H1 (cell line): ENCODE data around the gene DCDC2. TPM values are rescaled to one million over a fixed set of nuclear protein-coding genes. Genes with fewer than 3 reads are reported as not detected.
"Not testable (repeated sequence)": the region's sequence is repeated elsewhere in the genome, so short reads cannot be mapped to it uniquely, and the experiment has no call there.

Experiments
- CTCF ChIA-PET: fragments of 300-600 bp; sonication (Branson Sonifier 250); formaldehyde crosslinking; loops from one replicate; lab custom pipeline; 2021; ENCODE audit not compliant: partially characterized antibody; lab: Charles Lee
- POLR2A ChIA-PET: fragments of 300-600 bp; sonication (Branson Sonifier 250); formaldehyde crosslinking; loops from one replicate; lab custom pipeline; 2021; ENCODE audit warnings: inconsistent platforms; ENCODE audit not compliant: partially characterized antibody; lab: Charles Lee
- DNase-seq, 2 experiments: peaks; one replicate each; pipeline versions ENCODE4 v3.0.0 to v3.0.0-alpha.2; 2010 to 2022; ENCODE audit warnings: low spot score in 2 of 2, low read depth in 1 of 2, mixed read lengths in 1 of 2
- FAIRE-seq: peaks from 2 replicates; lab custom pipeline; 2011; peaks lifted over from hg19 to GRCh38; lab: Jason Lieb, UNC
- H2AFZ ChIP-seq: 2 replicates; pipeline ENCODE4 v1.8.1; 2012; ENCODE audit warnings: low read length, inconsistent platforms
- H2AK5ac ChIP-seq: 2 replicates; pipeline ENCODE4 v1.6.1; 2013; ENCODE audit warnings: low read depth, low read length
- H2BK120ac ChIP-seq: replicated peaks from 2 replicates; pipeline ENCODE3; 2013; ENCODE audit warnings: low read depth, low read length, inconsistent platforms
- H2BK12ac ChIP-seq: 2 replicates; pipeline ENCODE4 v1.6.1; 2013; ENCODE audit warnings: low read depth, low read length
- H2BK15ac ChIP-seq: 2 replicates; pipeline ENCODE4 v1.6.1; 2013; ENCODE audit warnings: low read length
- H2BK20ac ChIP-seq: 2 replicates; pipeline ENCODE4 v1.6.1; 2013; ENCODE audit warnings: low read length
- H2BK5ac ChIP-seq: 2 replicates; pipeline ENCODE4 v1.6.1; 2013; ENCODE audit warnings: low read depth, low read length
- H3K14ac ChIP-seq: 2 replicates; pipeline ENCODE4 v1.6.1; 2013; ENCODE audit warnings: inconsistent platforms; ENCODE audit not compliant: insufficient read length
- H3K18ac ChIP-seq: 2 replicates; pipeline ENCODE4 v1.6.1; 2013; ENCODE audit warnings: low read length; ENCODE audit errors: extremely low read depth
- H3K23ac ChIP-seq: 2 replicates; pipeline ENCODE4 v1.6.1; 2013; ENCODE audit warnings: inconsistent platforms; ENCODE audit not compliant: insufficient read length
- H3K23me2 ChIP-seq: 2 replicates; pipeline ENCODE4 v1.6.1; 2013; ENCODE audit warnings: low read depth, low read length
- H3K27ac ChIP-seq: 2 replicates; pipeline ENCODE4 v1.6.1; 2011; ENCODE audit warnings: low read depth, low read length, inconsistent platforms
- H3K27me3 ChIP-seq, 4 experiments: replicated peaks in 1 of 4; 1 replicate in 1 of 4; 2 replicates in 3 of 4; pipeline versions ENCODE4 v1.6.1 to v1.8.1; 2011 to 2013; ENCODE audit warnings: low read length in 3 of 4, mild to moderate bottlenecking in 3 of 4, inconsistent platforms in 2 of 4, mixed read lengths in 2 of 4, moderate library complexity in 1 of 4; ENCODE audit not compliant: control insufficient read depth in 3 of 4, insufficient read depth in 3 of 4; ENCODE audit errors: extremely low read depth in 1 of 4
- H3K36me3 ChIP-seq, 4 experiments: 2 replicates each; pipeline versions ENCODE4 v1.6.1 to v1.8.1; 2011 to 2013; ENCODE audit warnings: mild to moderate bottlenecking in 4 of 4, low read length in 3 of 4, moderate library complexity in 2 of 4, control low read depth in 1 of 4, inconsistent platforms in 1 of 4; ENCODE audit not compliant: insufficient read depth in 4 of 4, control insufficient read depth in 2 of 4
- H3K4ac ChIP-seq: replicated peaks from 2 replicates; pipeline ENCODE3; 2013; ENCODE audit warnings: low read length, low read depth, mixed read lengths, inconsistent platforms; ENCODE audit not compliant: insufficient read length
- H3K4me1 ChIP-seq, 4 experiments: replicated peaks in 1 of 4; 1 replicate in 1 of 4; 2 replicates in 3 of 4; pipeline versions ENCODE4 v1.6.1 to v1.8.1; 2011 to 2013; ENCODE audit warnings: low read length in 3 of 4, inconsistent platforms in 2 of 4, mixed read lengths in 1 of 4; ENCODE audit not compliant: insufficient read depth in 4 of 4, control insufficient read depth in 3 of 4
- H3K4me2 ChIP-seq, 2 experiments: 2 replicates each; pipeline versions ENCODE4 v1.6.1 to v1.8.1; 2011 to 2013; ENCODE audit warnings: low read depth in 2 of 2, low read length in 2 of 2, control low read depth in 1 of 2, inconsistent platforms in 1 of 2, mild to moderate bottlenecking in 1 of 2; ENCODE audit not compliant: insufficient read depth in 1 of 2
- H3K4me3 ChIP-seq, 4 experiments: fragments of 200-600, 300-600 bp in 1 of 4; sonication (generic), shearing (Covaris generic), sonication (Bioruptor Twin) in 1 of 4; 2 replicates each; pipeline versions ENCODE4 v1.5.1 to v1.8.1; 2011 to 2016; ENCODE audit warnings: low read length in 4 of 4, low read depth in 3 of 4, control low read depth in 2 of 4, inconsistent platforms in 2 of 4, mild to moderate bottlenecking in 2 of 4, mixed read lengths in 1 of 4, moderate library complexity in 1 of 4; ENCODE audit not compliant: insufficient read depth in 2 of 4; ENCODE audit errors: extremely low read depth in 1 of 4
- H3K56ac ChIP-seq: replicated peaks from 2 replicates; pipeline ENCODE3; 2013; ENCODE audit warnings: low read depth, mild to moderate bottlenecking, mixed read lengths, low read length, inconsistent platforms; ENCODE audit not compliant: insufficient read length
- H3K79me1 ChIP-seq: 2 replicates; pipeline ENCODE4 v1.6.1; 2013; ENCODE audit warnings: low read depth, low read length, control low read depth
- H3K79me2 ChIP-seq, 2 experiments: 2 replicates each; pipeline versions ENCODE4 v1.6.1 to v1.8.1; 2012 to 2013; ENCODE audit warnings: low read length in 2 of 2, mild to moderate bottlenecking in 2 of 2, inconsistent platforms in 1 of 2; ENCODE audit not compliant: insufficient read depth in 2 of 2, control insufficient read depth in 1 of 2
- H3K9ac ChIP-seq, 4 experiments: replicated peaks in 1 of 4; 1 replicate in 1 of 4; 2 replicates in 3 of 4; pipeline versions ENCODE4 v1.6.1 to v1.8.1; 2011 to 2013; ENCODE audit warnings: low read depth in 3 of 4, low read length in 3 of 4, control low read depth in 2 of 4, mild to moderate bottlenecking in 2 of 4, moderate library complexity in 2 of 4, inconsistent platforms in 1 of 4; ENCODE audit errors: extremely low read depth in 1 of 4
- H3K9me3 ChIP-seq, 2 experiments: 2 replicates each; pipeline versions ENCODE4 v1.6.1 to v1.8.1; 2012 to 2013; ENCODE audit warnings: mild to moderate bottlenecking in 2 of 2, moderate library complexity in 2 of 2, control low read depth in 1 of 2, inconsistent platforms in 1 of 2, low read depth in 1 of 2, low read length in 1 of 2, mixed read lengths in 1 of 2; ENCODE audit not compliant: insufficient read depth in 2 of 2
- H4K20me1 ChIP-seq, 2 experiments: replicated peaks in 1 of 2; 2 replicates each; pipeline versions ENCODE3 to v1.8.1; 2011 to 2013; ENCODE audit warnings: inconsistent platforms in 2 of 2, low read length in 2 of 2, mild to moderate bottlenecking in 1 of 2; ENCODE audit not compliant: insufficient read depth in 2 of 2, control insufficient read depth in 1 of 2
- H4K5ac ChIP-seq: 2 replicates; pipeline ENCODE4 v1.6.1; 2013; ENCODE audit warnings: low read length, low read depth, mixed read lengths, inconsistent platforms; ENCODE audit not compliant: insufficient read length
- H4K8ac ChIP-seq: 2 replicates; pipeline ENCODE4 v1.8.0; 2013; ENCODE audit warnings: mild to moderate bottlenecking, moderate library complexity, low read length, inconsistent platforms; ENCODE audit not compliant: insufficient read depth; ENCODE audit errors: extremely low read depth
- H4K91ac ChIP-seq: replicated peaks from 2 replicates; pipeline ENCODE3; 2013; ENCODE audit warnings: low read length, mixed read lengths, inconsistent platforms; ENCODE audit not compliant: insufficient read length
- CREB1 ChIP-seq: IDR thresholded peaks from 2 replicates; pipeline ENCODE4 v1.6.1; 2012; ENCODE audit warnings: inconsistent platforms
- WGBS, 2 experiments: shearing (Covaris generic) in 1 of 2; methylation state at CpG; one replicate each; pipeline versions ENCODE4 v1.1.6 to v1.1.7; 2013 to 2015; ENCODE audit warnings: low lambda C conversion rate in 2 of 2, mixed read lengths in 2 of 2, inconsistent platforms in 1 of 2, low coverage in 1 of 2, missing lambda C conversion rate in 1 of 2; ENCODE audit not compliant: insufficient replicate concordance in 2 of 2, insufficient coverage in 1 of 2, insufficient read length in 1 of 2; ENCODE audit errors: extremely low coverage in 1 of 2, missing lambda C conversion rate in 1 of 2; 5-methylcytosine and 5-hydroxymethylcytosine counted together
- polyA plus RNA-seq, 7 experiments: library from polyadenylated mRNA; depleted of rRNA in 3 of 7; stranded (reverse) in 5 of 7; unstranded in 2 of 7; fragments of >200 nt in 5 of 7; fragments of 200-250 nt in 2 of 7; gene quantifications; 1 replicate in 5 of 7; 2 replicates in 1 of 7; 4 replicates in 1 of 7; pipeline versions ENCODE4 v1.2.1 to v1.2.3, GENCODE V29; 2011 to 2013; ENCODE audit warnings: missing spikeins in 2 of 7, mixed read lengths in 2 of 7
- total RNA-seq: library from RNA; stranded (reverse); fragmentation: NEBNext Ultra II Directional; extraction: Animal tissue kit (Norgen Biotek cat#: 25700); gene quantifications from 2 replicates; pipeline ENCODE4 v1.2.1, GENCODE V29; 2021
- TF ChIP-seq, protein P1 (sequence below), 3 experiments: IDR thresholded peaks; 1 replicate in 2 of 3; 2 replicates in 1 of 3; pipeline versions ENCODE4 v1.5.1 to v1.6.1; 2011; ENCODE audit warnings: low read length in 3 of 3, mild to moderate bottlenecking in 3 of 3, inconsistent platforms in 2 of 3, low read depth in 1 of 3, moderate library complexity in 1 of 3; ENCODE audit not compliant: insufficient read depth in 1 of 3; ENCODE audit errors: control extremely low read depth in 1 of 3

The DCDC2 gene
- total and polyA plus RNA-seq, 2 of the 8 experiments (the other 6 are each of a cell fraction or from before 2014, with no cell fraction given) = 0.03 to 0.15 TPM

GRCh38 chr6:24296944-24297343 is 60.9 kb downstream of the DCDC2 start (continued):
- TF ChIP-seq, protein P1, sequence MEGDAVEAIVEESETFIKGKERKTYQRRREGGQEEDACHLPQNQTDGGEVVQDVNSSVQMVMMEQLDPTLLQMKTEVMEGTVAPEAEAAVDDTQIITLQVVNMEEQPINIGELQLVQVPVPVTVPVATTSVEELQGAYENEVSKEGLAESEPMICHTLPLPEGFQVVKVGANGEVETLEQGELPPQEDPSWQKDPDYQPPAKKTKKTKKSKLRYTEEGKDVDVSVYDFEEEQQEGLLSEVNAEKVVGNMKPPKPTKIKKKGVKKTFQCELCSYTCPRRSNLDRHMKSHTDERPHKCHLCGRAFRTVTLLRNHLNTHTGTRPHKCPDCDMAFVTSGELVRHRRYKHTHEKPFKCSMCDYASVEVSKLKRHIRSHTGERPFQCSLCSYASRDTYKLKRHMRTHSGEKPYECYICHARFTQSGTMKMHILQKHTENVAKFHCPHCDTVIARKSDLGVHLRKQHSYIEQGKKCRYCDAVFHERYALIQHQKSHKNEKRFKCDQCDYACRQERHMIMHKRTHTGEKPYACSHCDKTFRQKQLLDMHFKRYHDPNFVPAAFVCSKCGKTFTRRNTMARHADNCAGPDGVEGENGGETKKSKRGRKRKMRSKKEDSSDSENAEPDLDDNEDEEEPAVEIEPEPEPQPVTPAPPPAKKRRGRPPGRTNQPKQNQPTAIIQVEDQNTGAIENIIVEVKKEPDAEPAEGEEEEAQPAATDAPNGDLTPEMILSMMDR (IDR thresholded peaks at IDR 0.05; ENCODE audit: control extremely low read depth in 1 of 3, insufficient read depth in 1 of 3, low read depth in 1 of 3, low read length in 3 of 3) = no peak
- no peak for TF ChIP-seq CREB1

DNA sequence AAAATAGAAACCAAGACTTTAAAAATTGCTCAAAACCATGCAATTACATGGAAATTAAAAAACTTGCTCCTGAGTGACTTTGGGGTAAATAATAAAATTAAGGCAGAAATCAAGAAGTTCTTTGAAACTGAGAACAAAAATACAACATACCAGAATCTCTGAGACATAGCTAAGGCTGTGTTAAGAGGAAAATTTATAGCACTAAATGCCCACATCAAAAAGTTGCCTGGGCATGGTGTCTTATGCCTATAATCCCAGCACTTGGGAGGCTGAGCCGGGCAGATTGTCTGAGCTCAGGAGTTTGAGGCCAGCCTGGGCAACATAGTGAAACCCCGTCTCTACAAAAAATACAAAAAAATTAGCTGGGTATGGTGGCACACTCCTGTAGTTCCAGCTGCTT is 64.0 kb downstream of the DCDC2 start:
- H3K23me2 ChIP-seq, H2BK20ac ChIP-seq, H3K27ac ChIP-seq, H3K9ac ChIP-seq, H4K5ac ChIP-seq, H2BK5ac ChIP-seq, H2BK15ac ChIP-seq, H3K36me3 ChIP-seq, H3K14ac ChIP-seq, H4K20me1 ChIP-seq, H4K91ac ChIP-seq, H3K4me3 ChIP-seq, DNase-seq, H3K79me1 ChIP-seq, H3K4me1 ChIP-seq, H2BK12ac ChIP-seq, H3K9me3 ChIP-seq, H3K4me2 ChIP-seq, H3K4ac ChIP-seq, H3K56ac ChIP-seq, H3K79me2 ChIP-seq, H2BK120ac ChIP-seq, H3K23ac ChIP-seq, POLR2A ChIA-PET, H2AFZ ChIP-seq, FAIRE-seq, H2AK5ac ChIP-seq, H3K18ac ChIP-seq, H3K27me3 ChIP-seq, H4K8ac ChIP-seq: not testable (repeated sequence)
- CTCF ChIA-PET = interaction anchor here (0.6 to 1.7 kb wide), 3 partner anchors 11 to 95 kb away, joined by 3 to 8 read pairs (median 4); no protein-coding TSS in a partner anchor
- 92% methylated on average over 2 of the region's 2 CpGs; no CpG with 5 or more reads in 1 of the 2 experiments for WGBS, 2 experiments
